ELF-1 (cell line): ENCODE measurements around the gene WNT4.

Source experiments
- DNase-seq: peaks from one replicate; pipeline ENCODE4 v3.0.0-alpha.2; 2016; ENCODE audit warnings: low read depth, low spot score

Gene WNT4

DNA sequence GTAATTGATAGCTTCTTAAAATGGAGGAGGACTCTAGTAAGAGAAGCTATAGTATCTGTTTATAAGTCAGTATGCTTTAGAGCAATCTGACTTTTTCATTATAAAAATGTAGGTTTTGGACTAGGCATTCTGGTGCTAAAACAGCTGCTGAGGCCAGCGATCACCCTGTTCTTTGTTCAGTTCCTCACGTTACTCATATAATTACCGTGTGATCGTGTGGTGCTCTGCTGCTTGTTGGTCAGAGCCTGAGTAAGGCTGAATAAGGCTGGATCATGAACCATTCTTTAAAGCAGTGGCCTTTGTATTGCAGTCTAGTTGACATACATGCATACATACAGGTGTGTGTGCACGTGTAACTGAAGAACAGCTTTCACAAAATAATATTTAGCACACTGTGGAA is 65.2 kb downstream of the WNT4 start:
- no peak for DNase-seq

GRCh38 chr1:22076346-22076745 is 66.6 kb downstream of the WNT4 start:
- DNase-seq = no peak

DNA sequence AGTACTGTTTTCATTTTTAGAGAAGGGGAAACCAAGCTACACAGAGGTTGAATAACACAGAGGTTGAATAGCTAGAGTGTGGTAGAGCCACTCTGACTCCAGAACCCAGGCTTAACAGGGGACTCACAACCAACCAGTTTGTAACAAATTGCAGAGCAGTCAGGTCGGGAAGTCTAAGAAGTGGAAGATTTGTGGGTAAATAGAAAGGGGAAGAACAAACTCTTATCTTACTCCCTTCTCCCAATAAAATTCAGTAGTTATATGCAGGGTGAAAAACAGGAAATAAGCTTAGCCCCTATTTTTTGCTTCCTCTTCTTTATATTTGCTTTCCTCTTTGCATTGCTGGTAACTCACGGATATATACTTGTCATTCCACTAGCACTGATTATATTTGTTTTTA is 67.2 kb downstream of the WNT4 start:
- no peak for DNase-seq

GRCh38 chr1:22074803-22075202 is 68.1 kb downstream of the WNT4 start:
- DNase-seq = no peak

DNA sequence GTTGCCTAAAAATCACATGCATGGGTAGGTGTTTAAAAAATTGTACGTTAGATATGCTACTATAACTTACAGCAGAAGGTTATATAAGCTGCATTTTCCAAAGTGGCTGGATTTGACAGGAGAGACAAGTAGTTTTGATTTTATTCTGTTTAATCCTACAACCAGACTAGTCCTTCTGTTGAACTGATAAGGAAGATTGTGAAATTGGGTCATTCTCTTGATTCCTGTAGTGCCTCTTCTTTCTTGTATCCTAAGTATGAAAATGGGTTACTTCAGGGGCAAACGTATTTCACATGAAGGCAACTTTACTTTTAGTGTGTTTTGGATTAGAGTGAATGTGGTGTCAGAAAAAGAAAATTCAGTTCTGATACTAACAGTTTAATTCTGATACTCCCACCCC is 71.4 kb downstream of the WNT4 start:
- no peak for DNase-seq
